ENCODE results near the gene PLEKHJ1.

The PLEKHJ1 gene

GRCh38 chr19:2269244-2270156 lies 33.4 kb upstream of the PLEKHJ1 start:
- DNase-seq (ENCODE audit: low read depth in 3 of 3), result peak; percentile 96 to 98 (median 97)

- no peak for DNase-seq (ENCODE audit: low read depth in 3 of 3)
These were observed 32.7 kb upstream of the PLEKHJ1 start for GRCh38 chr19:2268861-2269243.

GRCh38 chr19:2268480-2268830 lies 32.3 kb upstream of the PLEKHJ1 start:
- no peak for DNase-seq (ENCODE audit: low read depth in 3 of 3)

GRCh38 chr19:2266183-2266993 lies 30.3 kb upstream of the PLEKHJ1 start:
- no peak for DNase-seq (ENCODE audit: low read depth in 3 of 3)

- no peak for DNase-seq (ENCODE audit: low read depth in 3 of 3)
These were observed 25.5 kb upstream of the PLEKHJ1 start for GRCh38 chr19:2261438-2262172.

GRCh38 chr19:2260341-2260805 lies 24.2 kb upstream of the PLEKHJ1 start:
- no peak for DNase-seq (ENCODE audit: low read depth in 3 of 3)

GRCh38 chr19:2259336-2259735 lies 23.2 kb upstream of the PLEKHJ1 start:
- DNase-seq (ENCODE audit: low read depth in 3 of 3), result no peak

- DNase-seq (ENCODE audit: low read depth in 3 of 3), result no peak
These were observed 20.0 kb upstream of the PLEKHJ1 start, which contains the start of gene JSRP1 for GRCh38 chr19:2255982-2256685. JSRP1 (minus strand) TSS chr19:2256417; CDS start chr19:2255314, 1,103 bp downstream.

GRCh38 chr19:2255112-2255845 lies 19.1 kb upstream of the PLEKHJ1 start:
- DNase-seq (ENCODE audit: low read depth in 3 of 3), result no peak

- DNase-seq (ENCODE audit: low read depth in 3 of 3), result no peak
These were observed 18.1 kb upstream of the PLEKHJ1 start for GRCh38 chr19:2254064-2254872.

GRCh38 chr19:2253106-2254063 lies 17.3 kb upstream of the PLEKHJ1 start:
- DNase-seq (ENCODE audit: low read depth in 3 of 3), result no peak

- no peak for DNase-seq (ENCODE audit: low read depth in 3 of 3)
These were observed 16.6 kb upstream of the PLEKHJ1 start for GRCh38 chr19:2252797-2253105.

- DNase-seq (ENCODE audit: low read depth in 3 of 3), result no peak
These were observed 16.1 kb upstream of the PLEKHJ1 start for GRCh38 chr19:2252055-2252796.

GRCh38 chr19:2251106-2252054 lies 15.3 kb upstream of the PLEKHJ1 start:
- DNase-seq (ENCODE audit: low read depth in 3 of 3), result no peak

- no peak for DNase-seq (ENCODE audit: low read depth in 3 of 3)
These were observed 14.6 kb upstream of the PLEKHJ1 start for GRCh38 chr19:2250766-2251105.

GRCh38 chr19:2249880-2250765 lies 14.0 kb upstream of the PLEKHJ1 start:
- DNase-seq (ENCODE audit: low read depth in 3 of 3), result no peak
